ENCODE measurements around the gene FOSL1. TPM values are rescaled to one million over a fixed set of nuclear protein-coding genes. Genes with fewer than 3 reads are reported as not detected.

FOSL1 gene
- total and polyA plus RNA-seq, 2 donors (not counting 1 experiment from before 2014, with no cell fraction given) = 2.3 TPM; not detected in 1

DNA sequence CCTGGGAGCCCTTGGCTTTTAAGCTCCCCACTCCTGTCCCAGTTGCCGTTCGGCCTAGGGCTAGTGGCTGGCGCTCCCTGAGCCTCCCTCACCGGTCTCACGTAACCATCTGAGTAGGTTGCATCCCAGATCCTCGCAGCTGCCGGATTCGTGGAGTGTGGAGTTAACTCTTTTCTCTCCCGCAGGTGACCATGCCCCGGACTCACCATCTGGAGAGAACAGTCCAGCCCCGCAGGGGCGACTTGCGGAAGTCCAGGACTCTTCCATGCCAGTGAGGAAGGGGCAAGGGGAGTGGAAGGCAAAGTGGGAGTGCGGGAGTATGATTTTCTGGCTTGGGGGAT is 39.1 kb downstream of the FOSL1 start:
- Mint-ChIP-seq H3K9me3 (ENCODE audit: insufficient read depth) (no peaks in the 10 kb centered on the region), H3K4me3 (peak overlapping the region; percentile 92), H3K27me3 (no peaks in the 10 kb centered on the region), H3K27ac (peak overlapping the region; percentile 98), H3K4me1 (peaks cover 33% of the 10 kb centered on the region)
- CTCF ChIA-PET = interaction anchor here (2.1 to 8.6 kb wide), 5 partner anchors 10 to 149 kb away, joined by 9 to 244 read pairs (median 15); partner anchors contain the start of genes BANF1, CCDC85B, EFEMP2 and EIF1AD
- Histone ChIP-seq H3K4me2 (replicated peaks; ENCODE audit: low read depth, low read length, poor library complexity, severe bottlenecking) (peak overlapping the region; percentile 94), H3K36me3 (replicated peaks in 1 of 2; ENCODE audit: control extremely low read depth in 1 of 2, control insufficient read depth in 1 of 2, extremely low read depth in 1 of 2, insufficient read depth in 2 of 2, low read length in 1 of 2) (peaks cover 0 to 53% of the 10 kb centered on the region in 2 experiments), H3K9me3 (ENCODE audit: control extremely low read depth in 1 of 3, control insufficient read depth in 2 of 3, insufficient read depth in 1 of 3, low read length in 2 of 3) (no peaks in the 10 kb centered on the region), H3K9ac (ENCODE audit: low read length) (peak overlapping the region; percentile 79), H3K4me1 (ENCODE audit: control insufficient read depth in 2 of 2, insufficient read depth in 2 of 2, low read length in 2 of 2) (peaks cover 21 to 40% of the 10 kb centered on the region in 2 donors), H3K27me3 (replicated peaks in 1 of 4; ENCODE audit: control extremely low read depth in 1 of 4, control insufficient read depth in 3 of 4, insufficient read depth in 4 of 4, low read length in 3 of 4) (no peaks in the 10 kb centered on the region), H2AFZ (ENCODE audit: insufficient read depth, low read depth, low read length, poor library complexity, severe bottlenecking) (peak overlapping the region; percentile 85), H3K79me2 (ENCODE audit: control insufficient read depth, insufficient read depth, low read length) (peaks cover 44% of the 10 kb centered on the region), H4K20me1 (ENCODE audit: control insufficient read depth, insufficient read depth, low read length, poor library complexity, severe bottlenecking) (peaks cover 50% of the 10 kb centered on the region), H3K27ac (ENCODE audit: low read length in 2 of 2) (peak overlapping the region in 1 of 2 donors; percentile 77), H3K4me3 (ENCODE audit: control extremely low read depth in 1 of 5, extremely low read depth in 1 of 5, insufficient read depth in 1 of 5, low read depth in 2 of 5, low read length in 4 of 5) (peak overlapping the region; percentile 81 to 98 (median 95))
- ATAC-seq (ENCODE audit: low read depth) = no peak
- POLR2A ChIA-PET = interaction anchor here (0.9 to 4.8 kb wide), 5 partner anchors 9 to 141 kb away, joined by 4 to 65 read pairs (median 20); partner anchors contain the start of genes BANF1, CCDC85B and FIBP
- 20% methylated on average over 10 of the region's 14 CpGs for WGBS (ENCODE audit: insufficient coverage)
- no peak for DNase-seq
- intact Hi-C loops (cut with micrococcal nuclease) = no loop called here
- TF ChIP-seq EZH2 (IDR thresholded peaks at IDR 0.05; ENCODE audit: borderline replicate concordance, insufficient read depth, low read depth, low read length, poor library complexity, severe bottlenecking) (no peak), CTCF (IDR thresholded peaks at IDR 0.05) (no peak)
